HG03280 (cell line): ENCODE measurements around the gene MAPK8IP1.
"Not testable (repeated sequence)": the region's sequence is repeated elsewhere in the genome, so short reads cannot be mapped to it uniquely, and the experiment has no call there.

Source experiments
- ATAC-seq: cut with Tn5 transposase; IDR thresholded peaks from one replicate; pipeline ENCODE4 v1.9.1; 2021; ENCODE audit warnings: mild to moderate bottlenecking, moderate library complexity; ENCODE audit not compliant: unreplicated experiment

MAPK8IP1 gene

DNA sequence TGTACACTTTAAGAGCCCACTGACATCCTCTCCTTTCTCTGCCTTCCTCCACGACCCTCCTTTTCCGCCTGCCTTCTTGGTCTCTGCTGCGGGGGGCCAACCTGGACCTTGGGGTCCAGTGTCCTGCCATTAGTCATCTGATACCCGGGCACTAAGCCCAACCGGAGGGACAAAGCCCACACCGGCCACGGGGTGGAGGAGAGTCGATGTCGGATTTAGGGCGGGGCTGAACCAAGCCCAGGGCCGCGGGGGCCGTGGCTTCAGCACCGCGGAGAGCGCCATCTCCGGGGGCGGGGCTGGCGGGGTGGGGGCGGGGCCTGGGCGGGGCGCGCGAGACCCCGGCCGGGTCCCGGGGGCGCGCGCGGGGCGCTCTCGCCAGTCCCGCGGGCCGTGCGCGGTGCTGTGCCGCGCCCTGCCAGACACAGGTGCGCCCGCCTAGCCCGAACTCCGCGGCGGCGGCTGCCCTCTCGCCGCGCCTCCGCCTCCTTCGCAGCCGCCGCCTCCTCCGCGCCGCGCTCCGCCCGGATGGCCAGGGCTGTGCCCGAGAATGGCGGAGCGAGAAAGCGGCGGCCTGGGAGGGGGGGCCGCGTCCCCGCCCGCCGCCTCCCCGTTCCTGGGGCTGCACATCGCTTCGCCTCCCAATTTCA lies at the start of gene MAPK8IP1:
MAPK8IP1 (plus strand) TSS at position 378 of the 647 bp plus-strand sequence; CDS start at position 548, 170 bp downstream.
- ATAC-seq, result peak; percentile 57

DNA sequence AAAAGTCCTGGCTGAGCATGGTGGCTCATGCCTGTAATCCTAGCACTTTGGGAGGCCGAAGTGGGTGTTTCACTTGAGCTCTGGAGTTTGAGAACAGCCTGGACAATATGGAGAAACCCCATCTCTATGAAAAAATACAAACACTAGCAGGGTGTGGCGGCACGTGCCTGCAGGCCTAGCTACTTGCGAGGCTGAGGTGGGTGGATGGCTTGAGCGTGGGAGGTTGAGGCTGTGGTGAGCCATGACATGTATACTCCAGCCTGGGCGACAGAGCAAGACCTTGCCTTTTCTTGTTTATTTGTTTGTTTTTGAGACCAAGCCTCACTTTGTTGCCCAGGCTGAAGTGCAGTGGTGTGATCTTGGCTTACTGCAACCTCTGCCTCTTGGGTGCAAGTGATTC lies 46.2 kb upstream of the MAPK8IP1 start:
- ATAC-seq, result no peak

- ATAC-seq, result not testable (repeated sequence)
Measured at GRCh38 chr11:45840251-45840650, 45.2 kb upstream of the MAPK8IP1 start.

- ATAC-seq, result peak; percentile 33
Measured at GRCh38 chr11:45843158-45843924, 42.1 kb upstream of the MAPK8IP1 start.

DNA sequence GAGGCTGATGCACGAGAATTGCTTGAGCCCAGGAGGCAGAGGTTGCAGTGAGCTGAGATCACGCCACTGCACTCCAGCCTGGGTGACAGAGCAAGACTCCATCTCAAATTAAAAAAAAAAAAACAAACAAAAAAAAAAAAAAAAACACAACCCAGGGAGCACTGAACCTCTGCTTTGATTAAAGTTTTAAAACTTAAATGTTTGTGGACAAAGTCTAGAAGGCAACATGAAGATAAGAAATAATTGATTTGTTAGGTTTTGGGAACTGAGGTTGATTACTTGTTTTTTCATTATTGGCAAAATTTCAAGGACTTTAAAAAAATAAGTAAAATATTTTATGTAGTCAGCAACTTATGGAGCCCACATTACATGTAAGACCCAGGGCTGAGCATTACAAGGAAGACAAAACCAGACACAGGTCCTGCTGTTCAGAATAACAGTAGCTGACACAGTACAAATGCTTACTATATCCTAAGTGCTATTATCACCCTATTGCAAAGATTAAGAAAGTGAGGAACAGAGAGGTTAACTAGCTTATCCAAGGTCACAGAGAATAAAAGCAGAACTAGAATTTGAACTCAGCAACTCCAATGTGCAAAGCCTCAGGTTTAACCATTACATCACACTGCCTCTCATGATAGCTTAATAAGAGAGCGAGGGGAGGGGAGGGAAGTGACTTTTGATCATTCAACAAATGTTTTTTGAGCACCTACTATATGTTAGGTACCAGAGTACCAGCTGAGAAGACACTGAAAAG lies 40.5 kb upstream of the MAPK8IP1 start:
- ATAC-seq, result no peak

- no peak for ATAC-seq
Measured at GRCh38 chr11:45846174-45846675, 39.2 kb upstream of the MAPK8IP1 start.

GRCh38 chr11:45846974-45847910 lies 38.2 kb upstream of the MAPK8IP1 start, which contains the start of gene CRY2:
CRY2 (plus strand) TSS chr11:45847475; CDS start chr11:45847491, 16 bp downstream.
- ATAC-seq, result peak; percentile 89

- peak; percentile 7 for ATAC-seq
Measured at GRCh38 chr11:45847911-45848316, 37.5 kb upstream of the MAPK8IP1 start.

DNA sequence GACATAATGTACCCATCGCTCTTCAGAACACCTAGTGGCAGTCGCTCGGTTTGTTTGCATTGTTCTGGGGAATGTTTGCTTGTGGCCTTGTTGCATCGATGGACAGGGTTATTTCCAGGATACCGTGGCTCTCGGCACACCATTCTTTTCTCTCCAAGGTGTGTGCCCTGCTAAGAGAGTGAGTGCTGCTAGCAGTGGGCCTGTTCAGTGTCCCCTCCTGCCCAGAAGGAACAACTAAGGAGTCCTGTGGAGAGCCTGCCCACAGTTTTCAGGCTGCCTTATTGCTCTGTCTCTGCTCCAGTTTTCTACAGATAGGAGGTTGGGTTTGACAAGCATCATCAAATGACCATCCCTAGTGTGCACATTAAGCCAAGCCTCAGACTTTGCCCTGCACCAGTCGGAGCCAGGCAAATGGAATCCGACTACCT lies 36.8 kb upstream of the MAPK8IP1 start:
- no peak for ATAC-seq

DNA sequence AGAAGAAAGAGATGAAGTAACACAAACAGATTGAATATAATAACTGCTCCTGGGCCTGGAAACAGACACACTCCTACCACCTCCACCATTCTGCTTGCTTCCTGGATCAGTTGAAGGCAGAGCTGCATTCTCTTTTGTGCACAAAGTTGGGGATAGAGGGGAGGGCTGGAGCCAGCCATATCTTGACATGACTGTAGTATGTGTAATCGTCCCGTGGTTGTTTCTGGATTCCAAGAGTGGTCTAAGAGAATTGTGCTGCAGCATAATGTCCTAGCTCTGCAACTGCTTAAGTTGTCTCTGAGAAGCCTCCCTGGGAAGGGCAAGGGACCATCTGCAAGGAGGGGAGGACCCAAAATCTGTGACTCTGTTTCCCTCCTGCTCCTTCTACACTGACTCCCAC lies 35.0 kb upstream of the MAPK8IP1 start:
- ATAC-seq, result no peak

- no peak for ATAC-seq
Measured at GRCh38 chr11:45851228-45851627, 34.2 kb upstream of the MAPK8IP1 start.

GRCh38 chr11:45852018-45852711 lies 33.3 kb upstream of the MAPK8IP1 start:
- no peak for ATAC-seq

DNA sequence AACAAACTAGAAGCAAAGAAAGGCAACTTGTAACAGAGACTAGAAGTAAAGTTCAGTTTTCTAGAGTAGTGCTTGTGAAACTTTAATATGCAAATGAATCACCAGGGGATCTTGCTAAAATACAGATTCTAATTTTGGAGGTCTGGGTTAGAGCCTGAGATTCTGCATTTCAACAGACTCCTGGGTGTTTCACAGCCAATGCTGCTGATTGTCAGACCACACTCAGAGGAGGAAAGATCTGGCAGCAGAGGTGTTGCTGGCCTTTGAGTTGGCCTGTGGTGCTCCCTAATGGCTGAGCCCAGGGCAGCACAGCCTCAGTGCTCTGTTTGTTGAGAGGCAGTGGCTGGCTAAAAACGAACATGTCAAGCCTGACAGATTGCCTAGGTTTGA lies 32.7 kb upstream of the MAPK8IP1 start:
- ATAC-seq, result no peak

GRCh38 chr11:45853332-45854219 lies 31.9 kb upstream of the MAPK8IP1 start:
- no peak for ATAC-seq

DNA sequence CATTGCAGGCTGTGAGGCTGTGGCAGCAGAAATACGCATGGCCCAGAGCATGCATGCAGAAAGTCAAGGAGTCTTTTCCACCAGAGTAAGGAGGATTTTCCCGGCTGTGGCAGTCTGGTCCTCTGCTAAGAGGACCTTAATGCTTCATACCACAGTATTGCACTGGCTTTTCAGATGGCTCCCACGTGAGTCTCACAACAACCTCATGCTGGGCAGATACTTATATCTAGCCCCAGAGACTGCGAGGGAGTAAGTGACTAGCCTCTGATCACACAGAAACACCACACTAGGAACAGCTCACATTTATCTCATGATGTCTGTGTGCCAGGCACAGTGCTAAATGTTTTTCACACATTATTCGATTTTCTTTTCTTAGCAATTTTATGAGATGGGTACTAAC lies 30.1 kb upstream of the MAPK8IP1 start:
- no peak for ATAC-seq

DNA sequence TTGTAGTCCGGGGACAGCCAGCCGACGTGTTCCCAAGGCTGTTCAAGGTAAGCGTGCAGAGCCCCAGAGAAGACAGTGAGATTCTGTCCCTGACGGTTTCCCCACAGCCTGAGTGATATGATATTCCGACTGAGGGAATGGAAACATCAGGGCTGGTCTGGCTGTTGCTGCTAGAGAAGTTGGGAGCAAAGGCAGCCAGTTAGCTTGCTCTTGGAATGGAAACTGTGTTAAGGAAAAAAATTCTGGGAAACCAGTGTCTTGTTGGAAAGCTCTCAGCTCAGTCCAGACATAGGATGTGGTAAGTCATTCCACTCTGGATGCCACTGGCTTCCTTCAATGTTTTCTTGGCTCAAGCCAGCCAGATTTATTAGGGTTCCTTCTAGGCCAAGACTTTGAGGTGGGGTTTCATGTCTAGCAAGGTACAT lies 29.4 kb upstream of the MAPK8IP1 start:
- ATAC-seq, result no peak

DNA sequence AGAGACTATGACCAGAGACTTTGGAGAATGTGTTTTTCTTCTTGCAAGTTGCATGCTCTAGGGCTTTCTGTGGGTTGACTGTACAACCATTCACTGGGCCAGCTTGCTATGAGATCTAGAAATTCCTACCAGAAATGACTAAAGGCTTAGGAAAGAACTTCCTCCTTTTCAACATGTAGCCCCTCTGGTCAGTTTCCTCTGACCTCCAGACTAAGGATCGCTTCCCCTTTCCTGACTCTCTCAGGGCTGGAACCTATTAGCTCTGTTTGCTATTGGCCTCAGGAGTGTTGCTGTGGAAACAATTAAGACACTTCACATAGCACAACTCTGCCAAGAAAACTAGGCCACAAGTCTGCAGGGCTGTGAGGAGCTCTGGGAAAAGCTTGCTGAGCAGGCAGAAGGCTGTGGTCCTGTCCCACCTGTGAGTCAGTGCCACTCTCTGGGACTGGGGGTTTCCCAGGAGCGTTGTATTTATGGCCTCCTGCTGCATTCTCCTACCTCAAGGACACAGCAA lies 27.4 kb upstream of the MAPK8IP1 start:
- ATAC-seq, result no peak

DNA sequence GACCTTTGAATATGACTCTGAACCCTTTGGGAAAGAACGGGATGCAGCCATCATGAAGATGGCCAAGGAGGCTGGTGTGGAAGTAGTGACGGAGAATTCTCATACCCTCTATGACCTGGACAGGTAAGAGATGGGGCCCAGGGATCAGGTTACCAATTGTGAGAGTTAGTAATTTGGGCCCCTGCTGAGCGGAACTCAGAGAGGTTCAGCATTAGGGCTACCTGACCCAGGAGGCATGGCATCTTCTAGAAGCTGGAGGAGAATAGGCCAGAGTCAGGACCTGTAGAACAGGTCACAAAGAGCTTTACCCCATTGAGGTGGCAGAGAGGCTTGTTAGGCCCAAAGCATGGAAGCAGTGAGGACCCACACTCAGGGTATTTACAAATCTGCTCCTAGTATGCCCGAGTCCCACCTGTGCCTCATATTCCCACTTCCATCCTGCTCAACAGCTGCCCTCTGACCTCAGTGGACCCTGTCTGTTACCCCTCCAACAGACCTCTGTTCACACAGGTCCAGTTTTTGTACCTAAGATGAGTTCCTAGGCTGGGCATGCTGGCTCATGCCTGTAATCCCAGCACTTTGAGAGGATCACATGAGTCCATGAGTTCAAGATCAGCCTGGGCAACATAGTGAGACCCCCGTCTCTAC lies 26.6 kb upstream of the MAPK8IP1 start:
- ATAC-seq, result no peak
